T-helper 1 cell treated with Interleukin-12 subunit alpha and Interleukin-12 subunit beta and Interleukin-4 antibody, amounts not matched to agents 30 μg/mL and 1 μg/mL, for 36 hours (primary cell): Measurements from ENCODE around the gene FNDC3A.

Experiments used
- H3K27ac Mint-ChIP-seq: one replicate; pipeline ENCODE4 v1.8.0; 2021; ENCODE audit warnings: mild to moderate bottlenecking, mixed read lengths
- H3K27me3 Mint-ChIP-seq: one replicate; pipeline ENCODE4 v1.8.0; 2021; ENCODE audit warnings: low read depth, mixed read lengths
- H3K36me3 Mint-ChIP-seq: one replicate; pipeline ENCODE4 v1.8.0; 2021; ENCODE audit warnings: low read depth, mixed read lengths
- H3K4me1 Mint-ChIP-seq: one replicate; pipeline ENCODE4 v1.8.0; 2021; ENCODE audit warnings: low read depth, mixed read lengths
- H3K4me3 Mint-ChIP-seq: one replicate; pipeline ENCODE4 v1.8.0; 2021; ENCODE audit warnings: mild to moderate bottlenecking, moderate library complexity, mixed read lengths
- H3K9me3 Mint-ChIP-seq: one replicate; pipeline ENCODE4 v1.8.0; 2021; ENCODE audit warnings: mixed read lengths

Gene FNDC3A

GRCh38 chr13:48955536-48955935 lies 20.2 kb upstream of the FNDC3A start:
- Mint-ChIP-seq H3K27ac (no peak overlapping the region), H3K4me1 (no peaks in the 10 kb centered on the region), H3K36me3 (no peaks in the 10 kb centered on the region), H3K9me3 (no peaks in the 10 kb centered on the region), H3K4me3 (no peak overlapping the region), H3K27me3 (peaks cover 13% of the 10 kb centered on the region)

DNA sequence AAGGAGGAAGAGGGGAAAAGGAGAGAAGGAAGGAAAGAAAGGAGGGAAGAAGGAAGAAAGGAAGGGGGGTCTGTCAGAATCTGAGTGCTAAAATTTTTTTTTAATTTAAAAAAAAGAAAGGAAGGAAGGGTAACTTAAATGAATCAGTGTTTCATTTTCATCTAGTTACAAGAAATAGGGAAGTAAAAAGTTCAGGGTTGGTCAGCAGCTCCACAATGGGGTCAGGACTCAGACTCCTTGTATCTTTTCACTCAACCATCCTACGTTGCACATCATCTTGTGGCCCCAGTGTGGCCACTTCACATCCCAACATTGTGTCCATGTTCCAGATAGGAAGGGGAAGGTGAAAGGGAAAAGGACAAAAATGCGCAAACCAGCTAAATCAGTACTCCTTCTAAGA lies 14.3 kb upstream of the FNDC3A start:
- Mint-ChIP-seq H3K27ac (no peak overlapping the region), H3K27me3 (peaks cover 7% of the 10 kb centered on the region), H3K36me3 (no peaks in the 10 kb centered on the region), H3K4me1 (no peaks in the 10 kb centered on the region), H3K4me3 (no peak overlapping the region), H3K9me3 (peaks cover 14% of the 10 kb centered on the region)

DNA sequence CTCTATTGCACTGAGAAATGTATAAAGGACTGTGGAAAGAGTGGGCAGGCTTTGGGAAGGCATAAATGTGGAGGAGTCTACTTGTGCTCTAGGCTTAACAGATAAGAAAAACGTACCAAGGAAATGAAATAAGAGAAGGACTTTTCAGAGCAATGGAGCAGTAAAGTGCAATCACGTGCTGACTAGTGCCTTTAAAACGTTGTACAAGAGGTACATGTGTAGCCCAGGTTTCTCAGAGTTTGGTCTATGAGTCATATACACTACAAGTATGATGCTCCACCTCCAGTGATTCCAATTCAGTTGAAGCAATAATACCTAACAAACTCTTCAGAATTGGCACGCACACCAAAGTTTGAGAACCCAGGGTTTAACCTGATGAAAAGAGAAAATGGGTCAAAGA lies 13.4 kb upstream of the FNDC3A start:
- no peaks in the 10 kb centered on the region for H3K4me1 Mint-ChIP-seq
- H3K27ac Mint-ChIP-seq = no peak overlapping the region
- H3K9me3 Mint-ChIP-seq = peaks cover 18% of the 10 kb centered on the region
- H3K36me3 Mint-ChIP-seq = peaks cover 2% of the 10 kb centered on the region
- peaks cover 3% of the 10 kb centered on the region for H3K27me3 Mint-ChIP-seq
- H3K4me3 Mint-ChIP-seq = no peak overlapping the region

DNA sequence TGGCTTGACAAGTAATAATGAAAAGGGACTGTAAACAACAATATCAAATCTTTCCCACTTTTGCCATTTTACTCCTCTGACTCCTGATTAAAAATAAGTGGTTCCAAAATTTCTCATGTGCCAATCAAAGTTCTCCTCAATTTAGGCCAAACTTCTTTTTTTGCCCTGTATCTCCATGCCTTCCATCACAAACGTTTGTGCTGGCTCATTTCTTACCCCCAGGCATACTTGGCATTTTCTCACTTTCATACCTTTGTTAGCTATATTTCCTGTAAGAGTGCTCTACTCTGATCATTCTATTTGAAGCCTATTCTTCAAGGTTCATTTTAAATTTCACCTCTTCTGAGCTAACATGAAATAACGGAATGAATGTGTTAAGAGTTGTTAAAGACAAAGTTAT lies 10.0 kb upstream of the FNDC3A start:
- Mint-ChIP-seq H3K4me1 (no peaks in the 10 kb centered on the region), H3K36me3 (peaks cover 2% of the 10 kb centered on the region), H3K27me3 (no peaks in the 10 kb centered on the region), H3K9me3 (peaks cover 25% of the 10 kb centered on the region), H3K4me3 (no peak overlapping the region), H3K27ac (no peak overlapping the region)

- H3K27ac Mint-ChIP-seq = no peak overlapping the region
- peaks cover 52% of the 10 kb centered on the region for H3K9me3 Mint-ChIP-seq
- H3K4me1 Mint-ChIP-seq = peaks cover 2% of the 10 kb centered on the region
- no peak overlapping the region for H3K4me3 Mint-ChIP-seq
- peaks cover 5% of the 10 kb centered on the region for H3K27me3 Mint-ChIP-seq
- H3K36me3 Mint-ChIP-seq = peaks cover 22% of the 10 kb centered on the region
Measured at GRCh38 chr13:48969685-48970084, 6.0 kb upstream of the FNDC3A start.

GRCh38 chr13:48973845-48974431 lies 1.8 kb upstream of the FNDC3A start:
- H3K36me3 Mint-ChIP-seq = peaks cover 27% of the 10 kb centered on the region
- H3K27ac Mint-ChIP-seq = no peak overlapping the region
- peaks cover 5% of the 10 kb centered on the region for H3K27me3 Mint-ChIP-seq
- H3K4me1 Mint-ChIP-seq = peaks cover 17% of the 10 kb centered on the region
- H3K9me3 Mint-ChIP-seq = peaks cover 41% of the 10 kb centered on the region
- no peak overlapping the region for H3K4me3 Mint-ChIP-seq

- H3K36me3 Mint-ChIP-seq = peaks cover 30% of the 10 kb centered on the region
- H3K4me1 Mint-ChIP-seq = peaks cover 28% of the 10 kb centered on the region
- H3K4me3 Mint-ChIP-seq = peak overlapping the region; percentile 75
- H3K27me3 Mint-ChIP-seq = peaks cover 5% of the 10 kb centered on the region
- peak overlapping the region; percentile 93 for H3K27ac Mint-ChIP-seq
- peaks cover 35% of the 10 kb centered on the region for H3K9me3 Mint-ChIP-seq
Measured at GRCh38 chr13:48975101-48975855, 434 bp upstream of the FNDC3A start.

DNA sequence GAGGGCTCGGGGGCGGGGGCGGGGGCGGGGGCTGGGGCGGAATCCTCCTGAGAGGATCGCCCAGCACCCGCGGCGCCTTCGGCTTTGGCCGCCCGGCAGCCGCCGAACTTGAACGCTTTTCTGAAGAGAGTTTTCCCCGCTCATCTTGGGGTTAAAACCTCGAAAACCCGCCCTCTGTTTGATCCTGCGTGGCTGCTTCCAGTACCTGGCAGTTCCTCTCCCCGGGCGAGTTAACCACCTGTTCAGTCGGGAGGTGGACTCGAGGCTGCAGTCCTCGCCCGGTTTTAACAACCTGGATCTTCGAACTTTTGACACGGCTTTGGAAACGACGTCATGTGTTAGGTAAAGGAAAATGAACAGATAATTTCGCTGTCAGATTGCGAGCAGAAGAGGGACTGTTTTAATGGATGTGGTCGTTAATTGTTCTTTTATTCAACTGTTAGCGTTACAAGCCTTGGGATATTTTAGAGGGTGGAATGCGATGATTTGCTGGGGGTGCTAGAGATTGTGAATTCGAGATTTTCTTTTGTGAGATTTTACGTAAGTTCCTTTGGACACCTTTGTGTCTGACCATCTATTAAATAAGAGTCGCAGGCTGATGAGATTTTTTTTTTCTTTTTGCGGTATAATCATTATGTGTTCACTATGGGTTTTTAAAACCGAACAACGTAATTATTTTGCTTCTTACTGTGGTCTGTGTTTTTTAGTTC lies 1.0 kb downstream of the FNDC3A start:
- Mint-ChIP-seq H3K4me3 (peak overlapping the region; percentile 99), H3K4me1 (peaks cover 28% of the 10 kb centered on the region), H3K36me3 (peaks cover 28% of the 10 kb centered on the region), H3K9me3 (peaks cover 25% of the 10 kb centered on the region), H3K27me3 (peaks cover 3% of the 10 kb centered on the region), H3K27ac (peak overlapping the region; percentile 100)

DNA sequence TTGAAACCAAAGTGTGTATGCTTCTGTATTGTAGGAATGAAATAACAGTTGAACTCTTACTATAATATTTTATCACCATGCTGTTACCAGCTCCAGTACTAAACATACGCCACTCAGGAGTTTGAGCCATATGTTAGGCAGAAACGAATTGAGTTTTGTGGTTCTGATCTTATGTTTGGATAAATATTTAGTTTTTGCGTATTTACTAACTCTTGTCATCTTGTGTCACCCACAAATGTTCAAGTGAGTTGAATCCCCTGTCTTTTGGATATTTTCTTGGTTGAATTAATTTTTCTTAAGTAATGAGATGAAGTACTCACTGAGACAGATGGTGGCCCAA lies 1.5 kb downstream of the FNDC3A start:
- Mint-ChIP-seq H3K36me3 (peaks cover 26% of the 10 kb centered on the region), H3K27me3 (no peaks in the 10 kb centered on the region), H3K4me1 (peaks cover 28% of the 10 kb centered on the region), H3K27ac (peak overlapping the region; percentile 100), H3K4me3 (peak overlapping the region; percentile 99), H3K9me3 (peaks cover 22% of the 10 kb centered on the region)

- Mint-ChIP-seq H3K27ac (peak overlapping the region; percentile 59), H3K9me3 (peaks cover 16% of the 10 kb centered on the region), H3K4me1 (peaks cover 28% of the 10 kb centered on the region), H3K27me3 (no peaks in the 10 kb centered on the region), H3K36me3 (peaks cover 20% of the 10 kb centered on the region), H3K4me3 (peak overlapping the region; percentile 56)
Measured at GRCh38 chr13:48977973-48978372, 2.3 kb downstream of the FNDC3A start.

DNA sequence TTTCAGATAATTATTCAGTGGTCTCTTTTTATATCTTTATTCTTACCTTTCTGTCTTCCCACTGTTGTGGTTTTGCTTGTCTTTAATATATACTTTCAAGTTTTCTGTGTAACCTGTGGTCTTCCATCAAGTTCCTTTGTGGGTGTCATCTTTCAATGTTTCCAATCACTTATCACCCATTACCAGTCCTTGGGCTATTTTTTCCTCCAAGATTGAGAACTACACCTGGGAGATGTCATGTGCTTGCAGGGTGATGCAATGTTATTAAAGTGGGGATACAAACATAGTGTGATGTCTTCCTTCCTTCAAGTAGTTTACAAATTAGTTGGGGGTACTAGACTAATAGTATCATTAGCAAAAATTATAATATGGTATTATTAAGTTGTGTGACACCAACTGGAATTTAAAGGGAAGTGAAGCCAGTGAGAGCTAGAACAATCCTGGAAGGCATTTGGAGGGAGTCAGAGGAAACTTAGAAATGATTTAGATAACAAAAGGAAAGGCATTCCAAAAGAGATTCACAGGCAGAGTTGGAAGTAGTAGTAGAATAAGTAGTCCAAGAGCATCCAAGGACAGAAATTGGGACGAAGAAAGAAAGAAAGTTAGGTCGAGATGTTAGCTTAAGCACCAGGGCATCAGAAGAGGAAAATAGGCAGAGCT lies 3.4 kb downstream of the FNDC3A start:
- Mint-ChIP-seq H3K4me1 (peaks cover 28% of the 10 kb centered on the region), H3K27me3 (no peaks in the 10 kb centered on the region), H3K9me3 (peaks cover 7% of the 10 kb centered on the region), H3K36me3 (peaks cover 13% of the 10 kb centered on the region), H3K4me3 (peak overlapping the region; percentile 32), H3K27ac (peak overlapping the region; percentile 17)

- no peak overlapping the region for H3K4me3 Mint-ChIP-seq
- no peaks in the 10 kb centered on the region for H3K27me3 Mint-ChIP-seq
- peaks cover 25% of the 10 kb centered on the region for H3K4me1 Mint-ChIP-seq
- no peaks in the 10 kb centered on the region for H3K9me3 Mint-ChIP-seq
- no peak overlapping the region for H3K27ac Mint-ChIP-seq
- peaks cover 8% of the 10 kb centered on the region for H3K36me3 Mint-ChIP-seq
Measured at GRCh38 chr13:48979892-48980291, 4.2 kb downstream of the FNDC3A start.

DNA sequence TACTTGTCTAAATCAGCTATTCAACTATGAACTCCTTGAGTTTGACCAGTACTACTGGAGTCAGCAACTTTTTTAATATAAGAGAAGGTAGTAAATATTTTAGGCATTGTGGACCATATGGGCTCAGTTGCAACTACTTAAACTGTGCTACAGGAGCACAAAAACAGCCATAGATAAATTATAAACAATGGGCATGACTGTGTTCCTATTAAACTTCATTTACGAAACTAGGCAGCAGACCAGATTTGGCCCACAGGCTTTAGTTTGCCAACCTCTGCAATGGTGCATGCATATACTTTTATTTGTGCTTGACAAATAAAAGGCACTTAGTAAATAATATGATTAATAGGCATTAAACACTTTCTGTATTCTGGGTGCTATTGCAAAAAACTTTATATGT lies 7.6 kb downstream of the FNDC3A start:
- H3K27ac Mint-ChIP-seq = no peak overlapping the region
- peaks cover 13% of the 10 kb centered on the region for H3K4me1 Mint-ChIP-seq
- H3K9me3 Mint-ChIP-seq = no peaks in the 10 kb centered on the region
- no peak overlapping the region for H3K4me3 Mint-ChIP-seq
- H3K27me3 Mint-ChIP-seq = no peaks in the 10 kb centered on the region
- H3K36me3 Mint-ChIP-seq = peaks cover 4% of the 10 kb centered on the region

DNA sequence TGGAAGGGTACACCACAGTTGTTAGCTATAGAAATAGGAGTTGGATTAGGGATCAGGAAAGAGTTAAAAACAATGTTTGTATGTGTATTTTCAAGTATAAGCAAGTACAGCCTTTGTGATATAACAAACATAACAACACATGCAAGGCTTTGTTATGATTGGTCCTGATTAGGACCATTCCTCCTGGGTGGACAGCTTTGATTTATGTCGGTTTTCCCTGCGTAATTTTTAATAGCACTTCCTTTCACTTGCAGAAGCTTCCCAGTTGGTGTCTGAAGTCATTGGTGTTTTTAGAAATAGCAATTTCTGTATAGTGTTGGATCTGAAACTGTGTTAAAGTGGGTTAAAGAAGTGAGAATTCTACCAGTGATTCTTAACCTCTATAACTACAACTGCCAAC lies 10.0 kb downstream of the FNDC3A start:
- H3K27ac Mint-ChIP-seq = no peak overlapping the region
- H3K36me3 Mint-ChIP-seq = peaks cover 6% of the 10 kb centered on the region
- no peak overlapping the region for H3K4me3 Mint-ChIP-seq
- H3K9me3 Mint-ChIP-seq = peaks cover 9% of the 10 kb centered on the region
- no peaks in the 10 kb centered on the region for H3K27me3 Mint-ChIP-seq
- H3K4me1 Mint-ChIP-seq = no peaks in the 10 kb centered on the region
